ENCODE results near the gene NCOA7.

The NCOA7 gene

DNA sequence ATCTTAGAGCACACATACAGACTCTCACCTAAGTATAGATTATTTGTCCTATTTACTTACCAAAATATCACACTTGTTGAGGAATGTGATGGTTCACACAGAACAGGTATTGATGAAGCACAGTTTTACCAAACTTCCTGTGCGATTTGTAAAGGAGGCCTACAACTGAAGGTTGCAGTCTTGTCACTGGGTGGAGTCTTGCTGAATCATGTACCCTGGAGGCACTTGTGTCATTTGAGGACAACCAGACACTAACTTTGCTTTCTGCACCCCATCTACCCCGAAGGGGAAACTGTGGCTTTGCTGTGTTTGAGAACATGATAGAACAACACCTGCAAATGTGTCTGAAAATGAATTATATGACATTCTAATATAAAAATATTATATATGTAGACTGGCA lies 133.4 kb downstream of the NCOA7 start:
- Histone ChIP-seq H3K79me2 (ENCODE audit: low read length) (no peaks in the 10 kb centered on the region), H3K9me3 (replicated peaks; ENCODE audit: insufficient read depth, low read length) (no peaks in the 10 kb centered on the region), H3K4me1 (ENCODE audit: low read length) (peaks cover 4% of the 10 kb centered on the region; the same call in 1 of the 2 replicates), H3K4me2 (ENCODE audit: low read depth, low read length) (no peak overlapping the region), H3K27ac (ENCODE audit: low read length) (no peak overlapping the region), H2AFZ (ENCODE audit: low read length) (no peak overlapping the region), H3F3A (ENCODE audit: insufficient read depth, low read length) (peaks cover 5% of the 10 kb centered on the region; the same call in 1 of the 2 replicates), H3K27me3 (replicated peaks; ENCODE audit: insufficient read depth, low read length) (no peaks in the 10 kb centered on the region), H3K36me3 (replicated peaks; ENCODE audit: insufficient read depth, low read length) (no peaks in the 10 kb centered on the region), H3K4me3 (ENCODE audit: low read length) (no peak overlapping the region), H3K9ac (ENCODE audit: low read length) (no peak overlapping the region), H4K20me1 (ENCODE audit: insufficient read depth, low read length) (no peaks in the 10 kb centered on the region), H3K9me2 (replicated peaks; ENCODE audit: insufficient read depth, low read length) (no peaks in the 10 kb centered on the region)
- no peak for TF ChIP-seq EZH2phosphoT487 (IDR thresholded peaks at IDR 0.05; ENCODE audit: low read length)
- no peak for DNase-seq

DNA sequence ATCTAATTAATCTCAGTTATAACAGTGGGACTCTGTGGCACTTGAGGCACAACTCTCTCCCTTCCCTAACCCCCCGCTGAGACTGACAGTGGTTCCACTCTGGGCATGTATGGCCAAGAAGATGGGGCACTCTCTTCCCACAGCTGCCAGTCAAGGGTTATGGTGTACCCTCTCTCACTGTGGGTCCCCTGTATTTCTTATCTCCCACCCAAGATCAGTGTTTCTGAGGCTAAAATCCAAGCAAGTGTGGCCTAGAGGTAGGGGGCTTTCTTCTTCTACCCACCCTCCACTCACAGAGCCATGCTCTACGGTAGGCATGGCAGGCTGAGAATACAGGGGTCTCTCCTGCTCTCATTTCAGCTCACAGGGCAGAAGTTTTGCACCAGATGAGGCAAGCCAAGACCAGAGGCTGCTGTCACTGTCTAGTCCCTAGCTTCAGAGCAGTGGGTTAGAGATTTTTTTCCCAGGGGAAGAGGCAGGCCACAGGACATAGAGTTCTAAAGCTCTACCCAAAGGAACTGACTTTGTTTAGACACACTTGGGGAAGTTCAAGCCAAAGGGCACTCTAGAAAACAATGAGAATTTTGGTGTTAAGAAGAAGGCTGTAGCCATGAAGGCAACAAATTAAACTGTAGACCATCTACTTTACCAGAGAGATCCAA lies 134.1 kb downstream of the NCOA7 start:
- Histone ChIP-seq H3K4me3 (ENCODE audit: low read length) (no peak overlapping the region), H3K79me2 (ENCODE audit: low read length) (no peaks in the 10 kb centered on the region), H4K20me1 (ENCODE audit: insufficient read depth, low read length) (no peaks in the 10 kb centered on the region), H2AFZ (ENCODE audit: low read length) (no peak overlapping the region), H3K27ac (ENCODE audit: low read length) (no peak overlapping the region), H3K9me2 (replicated peaks; ENCODE audit: insufficient read depth, low read length) (no peaks in the 10 kb centered on the region), H3K4me2 (ENCODE audit: low read depth, low read length) (no peak overlapping the region), H3K27me3 (replicated peaks; ENCODE audit: insufficient read depth, low read length) (no peaks in the 10 kb centered on the region), H3K4me1 (ENCODE audit: low read length) (peaks cover 4% of the 10 kb centered on the region; the same call in 1 of the 2 replicates), H3K9ac (ENCODE audit: low read length) (no peak overlapping the region), H3F3A (ENCODE audit: insufficient read depth, low read length) (no peaks in the 10 kb centered on the region), H3K36me3 (replicated peaks; ENCODE audit: insufficient read depth, low read length) (no peaks in the 10 kb centered on the region), H3K9me3 (replicated peaks; ENCODE audit: insufficient read depth, low read length) (no peaks in the 10 kb centered on the region)
- no peak for DNase-seq
- TF ChIP-seq EZH2phosphoT487 (IDR thresholded peaks at IDR 0.05; ENCODE audit: low read length) (no peak), EZH2 (optimal IDR thresholded peaks at IDR 0.05; ENCODE audit: low read depth, low read length) (no peak)
- TF ChIP-seq, protein P1, sequence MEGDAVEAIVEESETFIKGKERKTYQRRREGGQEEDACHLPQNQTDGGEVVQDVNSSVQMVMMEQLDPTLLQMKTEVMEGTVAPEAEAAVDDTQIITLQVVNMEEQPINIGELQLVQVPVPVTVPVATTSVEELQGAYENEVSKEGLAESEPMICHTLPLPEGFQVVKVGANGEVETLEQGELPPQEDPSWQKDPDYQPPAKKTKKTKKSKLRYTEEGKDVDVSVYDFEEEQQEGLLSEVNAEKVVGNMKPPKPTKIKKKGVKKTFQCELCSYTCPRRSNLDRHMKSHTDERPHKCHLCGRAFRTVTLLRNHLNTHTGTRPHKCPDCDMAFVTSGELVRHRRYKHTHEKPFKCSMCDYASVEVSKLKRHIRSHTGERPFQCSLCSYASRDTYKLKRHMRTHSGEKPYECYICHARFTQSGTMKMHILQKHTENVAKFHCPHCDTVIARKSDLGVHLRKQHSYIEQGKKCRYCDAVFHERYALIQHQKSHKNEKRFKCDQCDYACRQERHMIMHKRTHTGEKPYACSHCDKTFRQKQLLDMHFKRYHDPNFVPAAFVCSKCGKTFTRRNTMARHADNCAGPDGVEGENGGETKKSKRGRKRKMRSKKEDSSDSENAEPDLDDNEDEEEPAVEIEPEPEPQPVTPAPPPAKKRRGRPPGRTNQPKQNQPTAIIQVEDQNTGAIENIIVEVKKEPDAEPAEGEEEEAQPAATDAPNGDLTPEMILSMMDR (IDR thresholded peaks at IDR 0.05; ENCODE audit: low read length) = no peak

DNA sequence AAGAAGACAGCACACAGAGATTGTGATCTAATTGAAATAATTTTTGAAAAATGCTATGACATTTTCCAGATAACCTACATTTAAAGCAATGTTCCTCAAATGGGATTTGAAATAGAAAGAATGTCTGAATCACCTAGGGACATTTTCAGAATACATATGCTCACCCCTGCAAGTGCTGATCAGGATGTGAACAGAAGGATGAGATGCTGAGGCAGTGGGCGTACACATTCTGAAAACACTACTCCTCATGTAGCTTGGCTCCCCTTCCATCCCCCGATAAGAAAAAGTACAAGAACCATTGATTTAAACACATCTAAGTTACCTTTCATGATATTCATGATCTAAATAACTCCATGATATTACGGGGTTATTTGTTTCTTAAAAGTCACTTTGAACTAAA lies 136.0 kb downstream of the NCOA7 start:
- Histone ChIP-seq H3K79me2 (ENCODE audit: low read length) (no peaks in the 10 kb centered on the region), H3K9ac (ENCODE audit: low read length) (no peak overlapping the region), H3F3A (ENCODE audit: insufficient read depth, low read length) (no peaks in the 10 kb centered on the region), H2AFZ (ENCODE audit: low read length) (no peak overlapping the region), H3K4me1 (ENCODE audit: low read length) (no peaks in the 10 kb centered on the region), H3K9me2 (replicated peaks; ENCODE audit: insufficient read depth, low read length) (no peaks in the 10 kb centered on the region), H3K4me2 (ENCODE audit: low read depth, low read length) (no peak overlapping the region), H3K4me3 (ENCODE audit: low read length) (no peak overlapping the region), H4K20me1 (ENCODE audit: insufficient read depth, low read length) (no peaks in the 10 kb centered on the region), H3K27ac (ENCODE audit: low read length) (no peak overlapping the region), H3K9me3 (replicated peaks; ENCODE audit: insufficient read depth, low read length) (no peaks in the 10 kb centered on the region), H3K36me3 (replicated peaks; ENCODE audit: insufficient read depth, low read length) (no peaks in the 10 kb centered on the region), H3K27me3 (replicated peaks; ENCODE audit: insufficient read depth, low read length) (no peaks in the 10 kb centered on the region)
- no peak for TF ChIP-seq EZH2phosphoT487 (IDR thresholded peaks at IDR 0.05; ENCODE audit: low read length)
- TF ChIP-seq, protein P1 (IDR thresholded peaks at IDR 0.05; ENCODE audit: low read length) = no peak
- no peak for TF ChIP-seq EZH2 (optimal IDR thresholded peaks at IDR 0.05; ENCODE audit: low read depth, low read length)
- DNase-seq = no peak

DNA sequence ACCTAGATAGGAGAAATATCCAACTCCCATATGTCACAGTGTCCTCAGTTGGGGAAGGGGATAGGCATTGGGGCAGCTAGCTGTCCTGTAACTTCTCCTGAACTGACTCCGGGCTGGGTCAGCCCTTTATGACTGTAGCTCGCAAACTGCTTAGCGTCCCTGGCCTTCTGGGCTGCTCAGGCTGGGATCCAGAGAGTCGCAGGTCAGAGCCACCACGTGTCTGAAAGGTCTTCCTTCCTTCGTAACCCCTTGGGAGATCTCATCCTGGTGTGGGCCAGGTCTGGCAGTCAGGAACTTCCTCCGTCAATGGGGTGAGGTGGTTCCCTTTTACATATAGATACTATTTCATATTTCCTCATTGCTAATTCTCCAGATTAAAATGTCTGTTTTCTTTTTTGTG lies 137.0 kb downstream of the NCOA7 start:
- H3K27me3 ChIP-seq (replicated peaks; ENCODE audit: insufficient read depth, low read length) = no peaks in the 10 kb centered on the region
- no peak overlapping the region for H2AFZ ChIP-seq (ENCODE audit: low read length)
- no peaks in the 10 kb centered on the region for H3F3A ChIP-seq (ENCODE audit: insufficient read depth, low read length)
- H3K9me3 ChIP-seq (replicated peaks; ENCODE audit: insufficient read depth, low read length) = no peaks in the 10 kb centered on the region
- H3K27ac ChIP-seq (ENCODE audit: low read length) = no peak overlapping the region
- no peak for DNase-seq
- H3K4me2 ChIP-seq (ENCODE audit: low read depth, low read length) = no peak overlapping the region
- no peaks in the 10 kb centered on the region for H3K79me2 ChIP-seq (ENCODE audit: low read length)
- H3K36me3 ChIP-seq (replicated peaks; ENCODE audit: insufficient read depth, low read length) = no peaks in the 10 kb centered on the region
- H3K9me2 ChIP-seq (replicated peaks; ENCODE audit: insufficient read depth, low read length) = no peaks in the 10 kb centered on the region
- no peak overlapping the region for H3K4me3 ChIP-seq (ENCODE audit: low read length)
- no peaks in the 10 kb centered on the region for H3K4me1 ChIP-seq (ENCODE audit: low read length)
- no peak overlapping the region for H3K9ac ChIP-seq (ENCODE audit: low read length)
- no peak for TF ChIP-seq EZH2phosphoT487 (IDR thresholded peaks at IDR 0.05; ENCODE audit: low read length)
- TF ChIP-seq, protein P1 (IDR thresholded peaks at IDR 0.05; ENCODE audit: low read length) = no peak
- TF ChIP-seq EZH2 (optimal IDR thresholded peaks at IDR 0.05; ENCODE audit: low read depth, low read length) = no peak
- H4K20me1 ChIP-seq (ENCODE audit: insufficient read depth, low read length) = no peaks in the 10 kb centered on the region

Measured in MM.1S (cell line).